GM12875 (cell line): ENCODE data around the gene PMEL.

Experiments used
- H3K4me3 ChIP-seq: one replicate; pipeline ENCODE4 v1.5.1; 2011; ENCODE audit warnings: low read depth, low read length, control low read depth
- CTCF ChIP-seq: IDR thresholded peaks from 2 replicates; pipeline ENCODE4 v1.5.1; 2011; ENCODE audit warnings: low read depth, mild to moderate bottlenecking, control low read depth, inconsistent platforms, low read length, moderate library complexity, borderline replicate concordance; ENCODE audit not compliant: insufficient read depth

PMEL gene

DNA sequence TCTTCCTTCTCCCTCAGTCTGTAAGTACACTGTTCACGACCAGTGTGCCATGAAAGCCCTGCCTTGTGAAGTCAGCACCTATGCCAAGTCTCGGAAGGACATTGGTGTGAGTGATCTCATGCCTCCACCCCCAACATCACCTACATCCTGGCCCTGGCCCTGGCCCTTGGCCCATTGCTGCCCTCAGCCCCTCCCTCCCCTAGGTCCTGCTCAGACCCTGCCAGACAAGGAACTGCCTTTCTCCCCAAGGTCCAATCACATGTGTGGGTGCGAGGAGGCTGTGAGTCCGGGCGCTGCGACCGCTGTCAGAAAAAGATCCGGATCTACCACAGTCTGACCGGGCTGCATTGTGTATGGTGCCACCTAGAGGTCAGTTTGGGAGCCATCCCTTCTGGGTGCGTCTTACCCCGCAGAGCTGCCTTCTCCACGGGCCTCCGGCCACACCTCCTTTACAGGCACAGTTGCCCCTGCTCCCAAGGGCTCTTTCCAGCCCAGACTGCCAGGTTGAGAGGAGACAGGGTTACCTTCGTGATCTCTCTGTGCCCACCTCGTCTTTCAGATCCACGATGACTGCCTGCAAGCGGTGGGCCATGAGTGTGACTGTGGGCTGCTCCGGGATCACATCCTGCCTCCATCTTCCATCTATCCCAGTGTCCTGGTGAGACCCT lies 25.6 kb downstream of the PMEL start:
- peak; percentile 91 for TF ChIP-seq CTCF
- no peak overlapping the region for H3K4me3 ChIP-seq

- H3K4me3 ChIP-seq: no peak overlapping the region
- no peak for TF ChIP-seq CTCF
Observed at GRCh38 chr12:55938826-55939501, 26.9 kb downstream of the PMEL start.

- no peak for TF ChIP-seq CTCF
- H3K4me3 ChIP-seq: no peak overlapping the region
Observed at GRCh38 chr12:55937981-55938380, 27.9 kb downstream of the PMEL start.

DNA sequence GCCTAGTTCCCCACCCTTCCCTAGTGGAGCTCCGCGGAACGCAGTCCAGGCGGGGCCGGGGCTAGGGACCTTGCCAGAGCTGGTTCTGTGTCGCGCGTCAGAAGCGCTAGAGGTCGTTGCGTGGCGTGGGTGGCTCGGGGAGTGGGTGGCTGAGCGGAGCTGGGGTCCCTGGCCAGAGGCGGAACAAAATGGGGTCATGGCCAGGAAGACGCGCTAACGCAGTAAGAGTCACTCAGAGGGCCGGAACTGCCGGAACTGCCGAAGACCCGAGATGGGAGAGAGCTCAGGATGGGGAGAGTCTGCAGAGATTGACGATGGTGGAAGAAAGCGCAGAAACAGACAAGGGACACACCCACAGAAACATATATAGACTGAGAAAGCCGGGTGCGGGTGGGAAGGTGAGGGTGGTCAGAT lies 30.1 kb downstream of the PMEL start:
- no peak for TF ChIP-seq CTCF
- H3K4me3 ChIP-seq: no peak overlapping the region

- no peak for TF ChIP-seq CTCF
- no peak overlapping the region for H3K4me3 ChIP-seq
Observed at GRCh38 chr12:55934773-55935172, 31.1 kb downstream of the PMEL start.

- H3K4me3 ChIP-seq: no peak overlapping the region
- no peak for TF ChIP-seq CTCF
Observed at GRCh38 chr12:55933799-55934742, 31.8 kb downstream of the PMEL start.
